Esophagus squamous epithelium (tissue), 4 donors: ENCODE data around the gene LRRN2.

ENCODE experiments used
- CTCF ChIP-seq, 6 experiments: fragments of 450-650 bp in 4 of 6; fragments of 200-600 bp in 2 of 6; sonication (generic) in 2 of 6; IDR thresholded peaks; one replicate each; pipeline ENCODE4 v1.5.1; 2016 to 2019; ENCODE audit warnings: antibody characterized with exemption in 6 of 6, mild to moderate bottlenecking in 4 of 6, moderate library complexity in 4 of 6
- POLR2A ChIP-seq, 4 donors: fragments of 450-650 bp; IDR thresholded peaks; one replicate each; pipeline ENCODE4 v1.6.1; 2017; ENCODE audit warnings: antibody characterized with exemption in 4 of 4, mild to moderate bottlenecking in 4 of 4, moderate library complexity in 3 of 4

- TF ChIP-seq POLR2A (IDR thresholded peaks at IDR 0.05) = no peak
- no peak for TF ChIP-seq CTCF (IDR thresholded peaks at IDR 0.05)
These were observed 46.5 kb upstream of the LRRN2 start for GRCh38 chr1:204731985-204732575.
